Measurements from ENCODE around the gene RASL10B.

Gene RASL10B

DNA sequence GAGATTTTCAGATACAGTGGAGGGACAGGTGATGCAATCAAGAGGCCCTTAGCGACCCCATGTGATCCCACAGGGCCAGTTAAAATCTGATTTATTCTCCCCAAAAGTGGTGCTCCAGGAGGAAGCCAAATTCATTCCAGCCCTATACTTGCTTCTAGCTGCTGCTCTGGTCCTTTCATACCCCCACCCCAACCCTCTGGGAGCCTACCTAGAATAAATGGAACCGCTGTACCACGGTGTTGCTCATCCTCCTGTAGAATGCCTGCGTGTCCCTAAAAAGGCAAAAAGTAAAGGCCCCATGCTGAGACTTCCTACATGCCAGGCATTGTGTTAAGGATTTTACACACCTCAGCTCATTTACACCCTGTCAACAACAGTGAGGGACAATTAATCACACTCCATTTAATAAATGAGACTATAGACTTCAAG is 2.0 kb upstream of the RASL10B start:
- Histone ChIP-seq H3K9me3 (ENCODE audit: control insufficient read depth in 5 of 5, low read length in 5 of 5) (no peaks in the 10 kb centered on the region), H3K36me3 (ENCODE audit: control insufficient read depth in 5 of 5, insufficient read depth in 5 of 5, low read length in 5 of 5) (peaks cover 0 to 22% (median 12%) of the 10 kb centered on the region in 5 donors), H3K27me3 (ENCODE audit: control insufficient read depth in 5 of 5, insufficient read depth in 4 of 5, low read length in 5 of 5) (no peaks in the 10 kb centered on the region), H3K9ac (ENCODE audit: low read length in 5 of 5) (no peak overlapping the region), H3K4me1 (ENCODE audit: control insufficient read depth in 5 of 5, insufficient read depth in 5 of 5, low read length in 5 of 5) (peaks cover 11 to 43% (median 41%) of the 10 kb centered on the region in 5 donors), H3K27ac (ENCODE audit: low read depth, low read length) (no peak overlapping the region), H3K4me3 (ENCODE audit: low read depth in 1 of 5, low read length in 5 of 5) (no peak overlapping the region)

DNA sequence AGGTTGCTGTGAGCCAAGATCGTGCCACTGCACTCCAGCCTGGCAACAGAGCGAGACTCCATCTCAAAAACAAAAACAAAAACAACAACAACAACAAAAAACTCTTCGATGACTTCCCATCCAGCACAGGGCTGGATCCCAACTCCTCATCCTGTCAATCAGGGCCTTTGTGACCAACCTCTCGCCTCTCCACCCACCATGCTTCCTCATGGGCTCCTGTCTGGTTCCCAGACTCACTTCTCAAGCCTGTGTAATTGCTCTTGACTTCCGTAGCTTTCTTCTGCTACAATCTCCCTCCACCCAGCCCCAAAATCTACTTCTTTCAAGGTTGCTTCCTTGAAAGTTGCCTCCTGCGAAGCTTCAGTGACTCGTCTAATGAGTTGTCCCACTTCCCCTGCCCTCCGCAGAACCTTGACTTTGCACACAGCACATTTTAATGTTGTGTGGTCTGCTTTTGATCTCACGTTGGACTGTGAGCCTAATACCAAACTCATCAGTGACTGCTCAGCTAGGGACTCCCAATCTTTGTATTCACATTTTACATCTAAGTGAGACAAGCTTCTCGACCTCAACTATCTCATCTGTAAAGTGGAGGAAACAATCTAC is 936 bp upstream of the RASL10B start:
- Histone ChIP-seq H3K4me3 (ENCODE audit: low read depth in 1 of 5, low read length in 5 of 5) (no peak overlapping the region), H3K27me3 (ENCODE audit: control insufficient read depth in 5 of 5, insufficient read depth in 4 of 5, low read length in 5 of 5) (no peaks in the 10 kb centered on the region), H3K9ac (ENCODE audit: low read length in 5 of 5) (peak overlapping the region in 1 of 5 donors; percentile 17), H3K4me1 (ENCODE audit: control insufficient read depth in 5 of 5, insufficient read depth in 5 of 5, low read length in 5 of 5) (peaks cover 11 to 42% (median 41%) of the 10 kb centered on the region in 5 donors), H3K27ac (ENCODE audit: low read depth, low read length) (no peak overlapping the region), H3K9me3 (ENCODE audit: control insufficient read depth in 5 of 5, low read length in 5 of 5) (no peaks in the 10 kb centered on the region), H3K36me3 (ENCODE audit: control insufficient read depth in 5 of 5, insufficient read depth in 5 of 5, low read length in 5 of 5) (peaks cover 0 to 11% (median 2%) of the 10 kb centered on the region in 5 donors)

DNA sequence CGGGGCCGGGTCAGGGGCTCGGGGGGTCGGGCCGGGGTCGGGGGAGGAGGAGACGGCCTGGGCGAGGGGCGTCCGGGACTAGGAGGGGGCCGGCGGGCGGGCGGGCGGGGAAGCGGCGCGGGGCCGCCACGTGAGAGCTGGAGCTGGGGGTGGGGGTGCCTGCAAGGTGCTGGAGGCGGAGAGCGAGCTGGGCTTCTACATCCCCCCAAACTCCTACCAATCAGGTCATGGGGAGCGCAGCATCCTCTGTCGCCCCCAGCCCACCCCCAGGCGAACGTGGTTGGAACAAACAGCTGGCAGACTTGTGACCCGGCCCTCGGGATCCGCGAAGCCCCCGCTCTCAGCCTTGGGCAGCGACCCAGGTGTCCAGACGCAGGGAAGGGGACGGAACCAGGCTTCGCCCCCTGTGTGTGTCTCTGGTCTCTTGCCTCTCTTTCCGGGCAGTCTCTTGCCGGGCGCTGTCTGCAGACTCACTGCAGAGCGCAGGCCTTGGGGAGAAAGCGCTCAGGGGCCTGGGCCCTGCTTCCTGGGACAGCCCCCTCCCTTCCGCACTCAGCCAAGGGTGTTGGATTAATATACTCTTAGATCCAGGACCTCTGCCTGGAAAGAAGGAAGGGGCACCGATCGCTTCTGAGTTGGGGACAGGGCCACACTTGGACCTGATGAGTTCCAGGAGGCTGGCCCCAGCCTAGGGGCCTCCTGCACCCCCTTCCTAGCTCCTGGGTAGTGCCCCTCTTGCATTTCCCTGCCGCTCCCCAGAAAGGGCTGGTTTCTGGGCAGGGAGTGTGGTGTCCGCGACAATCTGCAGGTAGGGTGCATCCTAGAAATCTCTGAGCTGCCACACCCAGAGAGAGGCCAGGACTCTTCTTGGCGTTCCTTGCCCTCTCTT is 722 bp downstream of the RASL10B start:
- Histone ChIP-seq H3K27me3 (ENCODE audit: control insufficient read depth in 5 of 5, insufficient read depth in 4 of 5, low read length in 5 of 5) (no peaks in the 10 kb centered on the region), H3K9me3 (ENCODE audit: control insufficient read depth in 5 of 5, low read length in 5 of 5) (no peaks in the 10 kb centered on the region), H3K36me3 (ENCODE audit: control insufficient read depth in 5 of 5, insufficient read depth in 5 of 5, low read length in 5 of 5) (peaks cover 0 to 6% (median 0%) of the 10 kb centered on the region in 5 donors), H3K27ac (ENCODE audit: low read depth, low read length) (no peak overlapping the region), H3K9ac (ENCODE audit: low read length in 5 of 5) (peak overlapping the region in 4 of 5 donors; percentile 17 to 61 (median 35)), H3K4me3 (ENCODE audit: low read depth in 1 of 5, low read length in 5 of 5) (peak overlapping the region; percentile 18 to 73 (median 48)), H3K4me1 (ENCODE audit: control insufficient read depth in 5 of 5, insufficient read depth in 5 of 5, low read length in 5 of 5) (peaks cover 7 to 26% (median 24%) of the 10 kb centered on the region in 5 donors)

DNA sequence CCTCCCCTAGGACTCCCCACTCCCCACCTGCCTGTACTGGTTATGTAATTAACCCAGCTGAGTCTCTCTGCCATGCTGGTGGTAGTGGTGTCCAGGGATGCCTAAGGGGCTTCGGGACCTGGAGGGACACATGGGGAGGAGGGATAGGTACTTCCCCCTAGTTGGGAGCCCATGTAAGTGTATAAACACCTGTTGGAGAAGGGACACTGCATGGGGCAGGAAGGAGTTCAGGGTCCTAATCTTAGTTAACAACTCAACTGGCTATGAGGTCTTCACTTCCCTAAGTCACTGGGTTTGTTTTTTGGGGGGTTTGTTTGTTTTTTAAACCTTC is 1.3 kb downstream of the RASL10B start:
- Histone ChIP-seq H3K27ac (ENCODE audit: low read depth, low read length) (no peak overlapping the region), H3K4me1 (ENCODE audit: control insufficient read depth in 5 of 5, insufficient read depth in 5 of 5, low read length in 5 of 5) (peaks cover 7 to 20% (median 19%) of the 10 kb centered on the region in 5 donors), H3K9me3 (ENCODE audit: control insufficient read depth in 5 of 5, low read length in 5 of 5) (no peaks in the 10 kb centered on the region), H3K36me3 (ENCODE audit: control insufficient read depth in 5 of 5, insufficient read depth in 5 of 5, low read length in 5 of 5) (peaks cover 0 to 6% (median 0%) of the 10 kb centered on the region in 5 donors), H3K4me3 (ENCODE audit: low read depth in 1 of 5, low read length in 5 of 5) (peak overlapping the region in 2 of 5 donors; percentile 18 to 73), H3K9ac (ENCODE audit: low read length in 5 of 5) (peak overlapping the region in 1 of 5 donors; percentile 40), H3K27me3 (ENCODE audit: control insufficient read depth in 5 of 5, insufficient read depth in 4 of 5, low read length in 5 of 5) (no peaks in the 10 kb centered on the region)

DNA sequence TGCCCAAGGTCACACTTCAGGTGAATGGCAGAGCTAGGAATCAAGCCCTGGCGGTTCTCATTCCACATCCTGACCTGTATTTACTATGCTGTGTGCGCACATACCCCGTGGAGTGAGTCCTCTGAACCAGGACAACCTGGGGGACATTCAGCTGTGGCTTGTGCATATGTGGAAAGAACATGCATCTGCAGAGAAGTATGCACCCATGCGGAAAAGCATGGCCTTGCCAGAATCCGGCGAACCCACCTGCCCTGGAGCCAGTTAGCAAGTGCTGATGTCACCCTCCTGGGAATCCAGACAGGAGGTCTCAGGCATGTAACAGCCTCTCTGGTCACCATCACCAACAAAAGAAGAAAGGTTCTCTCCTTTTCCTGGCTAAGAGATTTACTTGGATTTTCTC is 1.9 kb downstream of the RASL10B start:
- Histone ChIP-seq H3K4me1 (ENCODE audit: control insufficient read depth in 5 of 5, insufficient read depth in 5 of 5, low read length in 5 of 5) (peaks cover 7 to 20% (median 17%) of the 10 kb centered on the region in 5 donors), H3K36me3 (ENCODE audit: control insufficient read depth in 5 of 5, insufficient read depth in 5 of 5, low read length in 5 of 5) (peaks cover 0 to 4% (median 0%) of the 10 kb centered on the region in 5 donors), H3K27ac (ENCODE audit: low read depth, low read length) (no peak overlapping the region), H3K27me3 (ENCODE audit: control insufficient read depth in 5 of 5, insufficient read depth in 4 of 5, low read length in 5 of 5) (no peaks in the 10 kb centered on the region), H3K9ac (ENCODE audit: low read length in 5 of 5) (no peak overlapping the region), H3K9me3 (ENCODE audit: control insufficient read depth in 5 of 5, low read length in 5 of 5) (no peaks in the 10 kb centered on the region), H3K4me3 (ENCODE audit: low read depth in 1 of 5, low read length in 5 of 5) (no peak overlapping the region)

DNA sequence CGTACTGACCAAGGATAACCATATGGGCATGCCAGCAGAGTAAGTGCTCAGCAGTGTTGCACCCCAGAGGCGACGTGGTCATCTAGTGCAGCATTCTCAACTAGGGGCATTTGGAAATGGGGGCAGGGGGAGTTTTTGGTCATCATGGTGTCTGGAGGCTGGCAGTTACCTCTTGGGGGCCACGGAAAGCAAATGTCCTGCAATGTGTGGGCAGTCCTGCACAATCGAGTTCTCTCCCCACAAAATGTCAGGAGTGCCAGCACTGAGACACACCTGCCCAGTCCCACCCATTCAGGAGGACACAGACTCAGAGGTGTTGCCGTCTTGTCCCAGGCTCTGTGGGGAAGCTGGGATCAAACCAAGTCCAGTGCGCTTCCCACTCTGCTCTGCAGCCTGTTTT is 3.0 kb downstream of the RASL10B start:
- no peak overlapping the region for H3K27ac ChIP-seq (ENCODE audit: low read depth, low read length)
- H3K4me3 ChIP-seq (ENCODE audit: low read depth in 1 of 5, low read length in 5 of 5) = no peak overlapping the region
- H3K9me3 ChIP-seq (ENCODE audit: control insufficient read depth in 5 of 5, low read length in 5 of 5) = no peaks in the 10 kb centered on the region
- H3K9ac ChIP-seq (ENCODE audit: low read length in 5 of 5) = no peak overlapping the region
- H3K4me1 ChIP-seq (ENCODE audit: control insufficient read depth in 5 of 5, insufficient read depth in 5 of 5, low read length in 5 of 5) = peaks cover 7 to 20% (median 17%) of the 10 kb centered on the region in 5 donors
- no peaks in the 10 kb centered on the region for H3K27me3 ChIP-seq (ENCODE audit: control insufficient read depth in 5 of 5, insufficient read depth in 4 of 5, low read length in 5 of 5)
- no peaks in the 10 kb centered on the region for H3K36me3 ChIP-seq (ENCODE audit: control insufficient read depth in 5 of 5, insufficient read depth in 5 of 5, low read length in 5 of 5)

DNA sequence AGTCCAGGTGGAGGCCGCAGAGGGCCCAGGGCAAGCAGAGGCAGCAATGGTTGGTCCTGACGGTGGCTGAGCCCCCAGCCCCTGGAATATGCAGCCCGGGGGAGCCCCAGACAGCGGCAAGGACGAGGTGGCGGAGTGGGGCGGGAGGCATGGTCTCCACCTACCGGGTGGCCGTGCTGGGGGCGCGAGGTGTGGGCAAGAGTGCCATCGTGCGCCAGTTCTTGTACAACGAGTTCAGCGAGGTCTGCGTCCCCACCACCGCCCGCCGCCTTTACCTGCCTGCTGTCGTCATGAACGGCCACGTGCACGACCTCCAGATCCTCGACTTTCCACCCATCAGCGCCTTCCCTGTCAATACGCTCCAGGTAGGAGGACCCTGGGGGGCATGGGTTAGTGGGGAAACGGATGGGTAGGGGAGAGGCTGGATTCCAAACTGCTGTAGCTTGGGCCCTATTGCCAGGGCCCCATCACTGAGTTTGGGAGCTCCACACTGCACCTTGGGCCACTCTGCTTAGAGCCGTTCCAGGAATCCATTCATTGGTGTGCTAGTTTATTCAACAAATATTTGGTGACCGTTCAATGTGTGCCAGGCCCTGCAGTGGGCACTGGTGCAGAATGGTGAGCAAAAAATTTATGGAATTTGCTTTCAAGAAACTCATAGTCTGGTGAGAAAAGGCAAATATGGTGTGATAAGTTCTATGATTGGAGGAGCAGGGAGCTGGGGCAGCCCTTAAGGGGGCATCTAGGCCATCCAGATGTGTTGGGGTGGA is 3.8 kb downstream of the RASL10B start:
- H3K9ac ChIP-seq (ENCODE audit: low read length in 5 of 5) = no peak overlapping the region
- H3K4me1 ChIP-seq (ENCODE audit: control insufficient read depth in 5 of 5, insufficient read depth in 5 of 5, low read length in 5 of 5) = peaks cover 7 to 18% (median 17%) of the 10 kb centered on the region in 5 donors
- no peak overlapping the region for H3K27ac ChIP-seq (ENCODE audit: low read depth, low read length)
- no peaks in the 10 kb centered on the region for H3K36me3 ChIP-seq (ENCODE audit: control insufficient read depth in 5 of 5, insufficient read depth in 5 of 5, low read length in 5 of 5)
- no peaks in the 10 kb centered on the region for H3K9me3 ChIP-seq (ENCODE audit: control insufficient read depth in 5 of 5, low read length in 5 of 5)
- no peak overlapping the region for H3K4me3 ChIP-seq (ENCODE audit: low read depth in 1 of 5, low read length in 5 of 5)
- peaks cover 0 to 3% (median 1%) of the 10 kb centered on the region in 5 donors for H3K27me3 ChIP-seq (ENCODE audit: control insufficient read depth in 5 of 5, insufficient read depth in 4 of 5, low read length in 5 of 5)

DNA sequence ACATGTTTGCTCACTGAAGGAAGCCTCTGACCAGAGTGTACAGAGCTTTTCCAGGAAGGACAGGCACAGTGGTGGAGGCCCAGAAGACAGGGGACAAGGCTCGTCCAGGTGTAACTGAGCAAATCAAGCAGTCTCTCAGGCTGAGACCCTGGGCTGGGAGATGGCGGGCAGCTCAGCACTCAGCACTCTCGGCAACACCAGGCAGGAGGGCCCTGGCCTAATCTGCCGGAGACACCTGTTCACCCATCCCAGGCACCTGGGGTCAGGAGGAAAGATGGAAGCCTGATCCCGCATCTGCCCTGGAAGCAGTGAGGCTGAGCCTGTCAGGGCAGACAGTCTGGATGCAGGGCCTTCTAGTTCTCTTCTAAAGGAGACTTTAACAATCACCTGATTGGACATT is 4.8 kb downstream of the RASL10B start:
- Histone ChIP-seq H3K9me3 (ENCODE audit: control insufficient read depth in 5 of 5, low read length in 5 of 5) (no peaks in the 10 kb centered on the region), H3K27me3 (ENCODE audit: control insufficient read depth in 5 of 5, insufficient read depth in 4 of 5, low read length in 5 of 5) (peaks cover 4 to 11% (median 10%) of the 10 kb centered on the region in 5 donors), H3K4me1 (ENCODE audit: control insufficient read depth in 5 of 5, insufficient read depth in 5 of 5, low read length in 5 of 5) (peaks cover under 1 to 17% (median 13%) of the 10 kb centered on the region in 5 donors), H3K9ac (ENCODE audit: low read length in 5 of 5) (no peak overlapping the region), H3K27ac (ENCODE audit: low read depth, low read length) (no peak overlapping the region), H3K4me3 (ENCODE audit: low read depth in 1 of 5, low read length in 5 of 5) (no peak overlapping the region), H3K36me3 (ENCODE audit: control insufficient read depth in 5 of 5, insufficient read depth in 5 of 5, low read length in 5 of 5) (no peaks in the 10 kb centered on the region)

DNA sequence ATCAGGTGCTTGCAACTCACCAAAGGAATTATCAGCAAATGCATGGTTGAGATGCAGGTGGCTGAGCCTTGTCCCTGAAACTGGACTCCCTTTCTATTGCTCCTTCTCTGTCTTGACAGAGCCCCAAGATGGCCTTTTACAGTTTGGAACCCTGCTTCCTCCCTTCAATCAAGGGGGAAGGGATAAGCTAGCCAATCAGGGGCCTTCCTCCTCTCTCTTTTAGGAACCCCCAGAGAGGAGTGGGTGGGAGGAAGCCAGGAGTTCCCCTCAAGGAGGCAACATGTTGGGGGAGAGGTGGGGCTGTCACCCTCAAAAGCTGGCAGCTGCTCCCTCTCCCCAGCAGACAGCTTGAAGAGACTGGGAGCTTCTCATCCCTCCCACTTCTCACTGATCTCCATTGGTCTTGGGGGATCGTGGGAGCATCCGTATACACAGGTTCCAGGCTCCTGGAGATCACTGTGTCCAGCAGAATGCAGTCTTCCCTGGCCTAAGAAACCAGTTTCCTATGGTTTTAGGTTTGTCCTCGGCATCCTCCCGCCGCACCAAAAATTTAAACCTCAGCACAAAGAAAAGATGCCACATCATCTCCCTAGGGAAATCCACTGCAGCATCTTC is 7.2 kb downstream of the RASL10B start:
- H3K27me3 ChIP-seq (ENCODE audit: control insufficient read depth in 5 of 5, insufficient read depth in 4 of 5, low read length in 5 of 5) = peaks cover 4 to 33% (median 23%) of the 10 kb centered on the region in 5 donors
- no peak overlapping the region for H3K9ac ChIP-seq (ENCODE audit: low read length in 5 of 5)
- H3K4me1 ChIP-seq (ENCODE audit: control insufficient read depth in 5 of 5, insufficient read depth in 5 of 5, low read length in 5 of 5) = peaks cover 0 to 12% (median 9%) of the 10 kb centered on the region in 5 donors
- H3K36me3 ChIP-seq (ENCODE audit: control insufficient read depth in 5 of 5, insufficient read depth in 5 of 5, low read length in 5 of 5) = no peaks in the 10 kb centered on the region
- no peak overlapping the region for H3K4me3 ChIP-seq (ENCODE audit: low read depth in 1 of 5, low read length in 5 of 5)
- H3K9me3 ChIP-seq (ENCODE audit: control insufficient read depth in 5 of 5, low read length in 5 of 5) = no peaks in the 10 kb centered on the region
- H3K27ac ChIP-seq (ENCODE audit: low read depth, low read length) = no peak overlapping the region
